HG03457 (cell line): ENCODE results near the gene YJU2.
"Not testable (repeated sequence)": the region's sequence is repeated elsewhere in the genome, so short reads cannot be mapped to it uniquely, and the experiment has no call there.

Experiments used
- ATAC-seq: cut with Tn5 transposase; IDR thresholded peaks from one replicate; pipeline ENCODE4 v1.9.1; 2021; ENCODE audit warnings: moderate number of reproducible peaks; ENCODE audit not compliant: unreplicated experiment

Gene YJU2

DNA sequence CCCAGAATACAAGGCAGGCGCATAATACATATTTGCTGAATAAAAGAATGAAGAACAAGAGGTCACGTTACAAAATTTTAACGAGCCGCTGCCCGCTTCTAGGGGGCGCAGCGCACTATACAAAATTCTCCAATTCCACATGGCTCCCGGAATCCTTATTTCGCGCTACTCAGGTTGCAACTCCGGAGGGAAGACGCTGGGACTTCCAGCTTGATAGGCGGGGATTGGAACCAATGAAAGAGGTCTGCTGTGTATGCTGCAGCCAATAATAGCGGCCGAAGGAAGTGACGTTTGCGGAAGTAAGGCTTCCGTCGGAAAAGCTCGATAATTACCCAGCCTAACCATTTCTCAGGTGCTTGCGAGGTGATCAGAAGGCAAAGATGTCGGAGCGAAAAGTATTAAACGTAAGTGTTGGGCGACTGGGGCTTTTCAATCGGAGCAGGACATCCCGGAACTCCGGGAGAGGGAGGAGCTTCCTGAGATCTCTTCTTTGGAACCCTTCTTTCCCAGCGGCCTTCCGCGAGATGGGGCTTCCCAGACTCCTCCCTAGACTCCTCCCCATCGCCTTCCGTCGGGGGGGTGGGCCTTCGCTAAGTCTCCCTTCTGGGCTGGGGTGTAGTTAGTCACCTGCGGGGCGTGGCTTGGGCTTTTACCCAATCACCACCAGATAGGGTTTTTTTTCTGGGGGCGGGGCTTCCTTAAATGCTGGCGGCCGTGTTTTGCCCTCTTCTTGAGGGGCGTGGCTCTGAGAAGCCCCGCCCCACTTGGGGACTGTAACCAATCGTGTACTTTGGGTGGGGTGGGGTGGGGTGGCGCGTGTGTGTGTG lies at the start of gene YJU2:
Gene YJU2 (plus strand): TSS at position 314 of the 827 bp plus-strand sequence. CDS start 67 bp downstream, at position 381.
- peak; percentile 64 for ATAC-seq

DNA sequence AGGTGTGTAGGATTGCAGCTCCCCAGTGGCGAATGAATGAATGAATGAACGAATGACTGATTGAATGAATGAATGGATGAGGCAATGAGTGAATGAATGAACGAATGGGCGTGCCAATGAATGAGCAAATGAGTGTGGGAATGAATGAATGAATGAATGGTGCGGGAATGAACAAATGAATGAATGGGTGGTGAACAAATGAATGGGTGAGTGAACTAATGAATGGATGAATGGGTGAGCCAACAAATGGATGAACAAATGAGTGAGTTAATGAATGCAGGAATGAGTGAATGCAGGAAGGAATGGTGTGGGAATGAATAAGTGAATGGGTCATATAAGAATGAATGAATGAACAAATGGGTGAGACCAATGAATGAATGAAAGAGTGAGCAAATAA lies 49.7 kb upstream of the YJU2 start:
- no peak for ATAC-seq

DNA sequence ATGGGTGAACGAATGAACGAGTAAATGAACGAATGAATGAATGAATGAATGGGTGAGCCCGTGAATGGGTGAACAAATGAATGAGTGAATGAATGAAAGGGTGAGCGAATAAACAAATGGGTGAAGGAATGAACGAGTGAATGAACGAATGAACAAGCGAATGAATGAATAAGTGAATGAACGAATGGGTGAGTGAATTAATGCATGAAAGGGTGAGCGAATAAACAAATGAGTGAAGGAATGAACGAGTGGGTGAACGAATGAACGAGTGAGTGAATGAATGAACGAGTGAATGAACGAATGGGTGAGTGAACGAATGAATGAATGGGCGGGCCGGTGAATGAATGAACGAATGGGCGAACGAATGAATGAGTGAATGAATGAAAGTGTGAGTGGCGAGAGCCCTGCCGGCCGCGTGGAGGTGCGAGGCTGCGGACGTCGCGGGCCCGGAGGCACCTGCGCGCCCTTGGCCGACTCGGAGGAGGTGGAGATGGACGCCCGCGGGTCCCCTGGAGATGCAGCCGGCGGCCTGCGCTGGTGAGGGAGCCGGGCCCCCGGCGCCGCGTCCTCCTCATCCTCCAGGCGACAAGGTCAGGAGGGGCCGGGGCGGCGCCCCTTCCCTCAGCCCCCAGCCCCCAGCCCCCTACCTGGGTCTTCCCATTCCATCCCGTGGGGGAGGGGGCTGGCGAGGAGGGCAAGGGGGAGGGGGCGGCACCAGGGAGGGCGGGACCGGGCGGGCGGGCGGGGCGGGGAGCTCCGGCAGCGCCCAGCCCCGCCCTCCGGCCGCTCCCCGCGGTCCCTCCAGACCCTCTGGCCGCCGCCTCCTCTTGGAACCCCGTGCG lies 49.0 kb upstream of the YJU2 start:
- no peak for ATAC-seq

DNA sequence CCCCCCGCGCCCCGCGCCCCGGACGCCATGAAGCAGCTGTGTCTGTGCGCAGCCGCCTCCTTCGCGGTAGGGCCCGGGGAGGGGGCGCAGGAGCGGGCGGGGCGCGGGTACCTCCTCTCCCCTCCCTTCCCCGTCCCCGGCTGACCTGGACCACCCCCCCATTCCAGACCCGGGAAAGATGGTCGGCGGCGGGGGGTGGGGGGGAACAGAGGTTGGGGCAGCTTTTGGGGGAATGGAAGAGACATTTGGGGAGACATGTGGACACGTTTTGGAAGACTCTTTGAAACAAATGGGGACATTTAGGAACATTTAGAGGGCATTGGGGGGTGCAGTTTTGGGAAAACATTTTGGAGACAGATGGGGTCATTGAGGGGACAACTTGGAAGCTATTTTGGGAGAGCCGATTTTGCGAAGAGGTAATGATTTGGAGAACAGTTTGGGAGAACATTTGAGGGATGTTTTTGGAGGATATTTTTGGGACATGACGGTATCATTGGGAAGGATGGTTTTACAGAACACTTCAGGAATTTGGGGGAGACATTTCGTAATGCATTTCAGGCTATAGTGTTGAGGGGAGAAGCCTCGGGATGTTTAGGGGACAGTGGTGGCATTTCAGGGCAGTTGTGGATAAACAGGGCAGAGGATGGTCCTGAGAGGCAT lies 48.3 kb upstream of the YJU2 start:
- no peak for ATAC-seq

DNA sequence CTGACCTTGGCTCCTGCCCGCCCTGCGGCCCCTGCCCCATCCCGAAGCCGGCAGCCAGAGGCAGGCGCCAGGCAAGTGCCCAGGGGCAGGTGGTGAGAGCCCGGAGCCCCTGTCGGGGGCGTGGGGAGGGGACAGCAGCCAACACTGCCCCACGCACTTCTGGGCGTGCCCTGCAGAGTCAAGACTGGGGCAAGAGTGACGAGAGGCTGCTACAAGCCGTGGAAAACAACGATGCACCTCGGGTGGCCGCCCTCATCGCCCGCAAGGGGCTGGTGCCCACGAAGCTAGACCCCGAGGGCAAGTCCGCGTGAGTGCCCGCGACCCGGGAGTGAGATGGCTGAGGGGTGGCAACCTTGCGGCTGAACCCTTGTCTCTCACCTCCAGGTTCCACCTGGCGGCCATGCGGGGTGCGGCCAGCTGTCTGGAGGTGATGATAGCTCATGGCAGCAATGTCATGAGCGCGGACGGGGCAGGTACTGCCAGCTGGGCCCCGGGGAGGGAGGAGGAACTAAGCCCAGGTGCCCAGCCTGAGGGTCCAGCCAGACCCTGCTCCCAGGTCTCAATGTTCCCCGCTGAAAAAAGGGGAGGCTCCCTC lies 47.1 kb upstream of the YJU2 start:
- no peak for ATAC-seq

DNA sequence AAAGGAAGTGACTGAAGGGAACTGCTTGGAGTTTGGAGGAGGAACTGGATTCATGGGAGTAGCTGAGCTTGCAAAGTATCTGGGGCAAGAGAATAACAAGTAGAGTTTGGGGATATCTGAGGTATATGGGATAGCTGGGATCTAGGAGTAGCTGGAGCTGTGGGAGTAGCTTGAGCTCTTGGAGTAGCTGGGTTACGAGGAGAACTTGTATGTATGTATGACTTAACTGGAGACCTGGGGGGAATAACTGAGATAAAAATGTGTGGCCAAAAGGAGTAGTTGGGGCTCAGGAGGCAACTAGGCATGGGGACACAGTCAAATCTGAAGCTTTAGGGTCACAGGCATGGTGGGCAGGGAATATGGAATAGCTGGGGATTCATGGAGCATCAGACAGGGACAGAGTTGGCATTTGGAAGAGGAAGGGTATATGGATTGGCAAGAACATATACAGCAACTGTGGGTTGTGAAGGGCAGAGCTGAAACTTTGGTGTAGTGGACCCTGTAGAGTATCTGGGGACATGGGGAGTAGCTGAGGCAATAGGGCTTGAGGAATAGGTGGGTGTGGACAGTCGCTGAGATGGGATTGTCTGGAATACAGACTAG lies 45.8 kb upstream of the YJU2 start:
- no peak for ATAC-seq

DNA sequence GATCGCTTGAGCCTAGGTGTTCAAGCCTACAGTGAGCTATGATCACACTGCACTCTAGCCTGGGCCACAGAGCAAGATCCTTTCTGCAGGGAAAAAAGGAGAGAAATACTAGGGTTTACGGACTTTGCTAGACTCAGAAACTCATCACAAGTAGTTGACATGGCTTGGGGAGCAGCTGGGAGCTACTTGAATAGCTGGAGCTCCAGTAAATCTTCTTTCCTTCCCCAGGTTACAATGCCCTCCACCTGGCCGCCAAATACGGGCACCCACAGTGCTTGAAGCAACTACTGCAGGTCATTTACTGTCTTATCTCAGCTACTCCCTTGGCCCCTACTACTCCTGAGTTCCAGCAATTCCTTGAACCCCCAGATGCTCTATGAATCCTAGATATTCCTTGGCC lies 45.1 kb upstream of the YJU2 start:
- no peak for ATAC-seq

DNA sequence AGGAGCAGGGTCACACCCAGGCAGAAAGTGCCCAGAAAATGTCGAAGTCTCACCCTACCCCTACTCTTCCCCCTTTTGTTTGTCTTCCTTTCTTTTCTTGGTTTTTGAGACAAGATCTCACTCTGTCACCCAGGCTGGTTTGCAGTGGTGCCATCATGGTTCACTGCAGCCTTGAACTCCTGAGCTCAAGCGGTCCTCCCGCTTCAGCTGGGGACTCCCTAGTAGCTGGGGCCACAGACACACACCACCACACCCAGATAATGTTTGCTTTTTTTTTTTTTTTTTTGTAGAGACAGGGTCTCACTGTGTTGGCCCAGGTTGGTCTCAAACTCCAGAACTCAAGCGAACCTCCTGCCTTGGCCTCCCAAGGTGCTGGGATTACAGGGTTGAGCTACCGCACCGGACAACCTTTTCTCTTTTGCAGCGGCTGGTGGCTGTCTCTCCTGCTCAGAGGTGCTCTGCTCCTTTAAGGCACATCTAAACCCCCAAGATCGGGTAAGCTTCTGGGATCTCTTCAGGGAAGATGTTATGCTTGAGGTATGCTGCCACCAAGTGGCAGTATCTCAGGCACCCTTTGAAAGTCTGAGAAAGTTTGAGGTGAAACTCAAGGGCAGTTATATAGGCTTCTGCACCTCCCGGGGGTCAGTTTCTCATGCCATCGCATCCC lies 39.9 kb upstream of the YJU2 start:
- ATAC-seq, result no peak

DNA sequence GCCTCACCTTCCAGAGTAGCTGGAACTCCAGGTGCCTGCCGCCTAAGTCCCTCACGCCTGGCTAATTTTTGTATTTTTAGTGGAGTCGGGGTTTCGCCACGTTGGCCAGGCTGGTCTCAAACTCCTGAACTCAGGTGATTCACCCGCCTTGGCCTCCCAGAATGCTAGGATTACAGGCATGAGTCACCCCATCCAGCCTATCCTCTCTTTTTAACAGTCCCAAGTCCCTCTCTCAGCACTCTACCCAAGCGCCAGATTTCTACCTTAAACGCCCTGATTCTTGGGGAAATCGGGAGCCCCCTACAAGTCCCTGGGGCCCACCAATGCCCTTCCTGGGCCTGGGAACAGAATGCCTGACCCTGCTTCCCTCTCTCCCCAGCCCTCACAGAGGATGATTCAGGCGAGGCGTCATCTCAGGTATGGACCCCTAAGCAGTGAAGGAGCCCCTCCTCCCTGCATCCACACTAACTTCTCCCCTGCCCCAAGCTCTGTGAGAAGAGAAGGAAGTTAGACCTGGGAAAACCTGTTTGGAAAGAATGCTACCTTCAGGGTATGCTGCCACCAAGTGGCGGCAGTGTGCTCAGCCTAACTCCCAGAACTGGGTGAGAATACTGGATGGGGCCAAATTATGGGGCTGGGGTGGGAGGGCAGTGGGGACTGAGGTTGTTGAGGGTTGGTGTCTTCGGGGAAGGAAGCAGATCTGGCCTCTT lies 38.3 kb upstream of the YJU2 start:
- ATAC-seq, result no peak

DNA sequence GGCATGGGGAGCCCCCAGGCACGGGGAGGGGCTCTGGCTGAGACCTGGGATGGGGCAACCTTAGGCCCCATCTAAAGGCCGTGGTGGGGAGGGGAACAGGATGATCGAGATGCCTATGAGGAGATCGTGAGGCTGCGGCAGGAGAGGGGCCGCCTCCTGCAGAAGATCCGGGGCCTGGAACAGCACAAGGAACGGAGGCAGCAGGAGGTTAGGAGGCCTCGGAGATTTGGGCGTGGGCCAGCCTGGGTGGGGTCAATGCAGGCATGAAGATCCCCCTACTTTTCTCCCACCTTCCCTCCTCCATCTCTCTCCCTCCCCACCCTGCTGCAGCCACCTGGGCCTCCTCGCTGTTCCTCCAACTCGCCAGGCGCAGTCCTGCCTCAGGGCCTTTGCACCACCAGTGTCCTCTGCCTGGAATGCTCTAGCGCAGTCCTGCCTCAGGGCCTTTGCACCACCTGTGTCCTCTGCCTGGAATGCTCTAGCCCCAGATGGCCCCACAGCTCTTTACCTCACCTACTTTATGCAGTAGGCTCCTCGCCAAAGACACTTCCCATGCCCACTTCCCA lies 36.6 kb upstream of the YJU2 start:
- ATAC-seq, result no peak

DNA sequence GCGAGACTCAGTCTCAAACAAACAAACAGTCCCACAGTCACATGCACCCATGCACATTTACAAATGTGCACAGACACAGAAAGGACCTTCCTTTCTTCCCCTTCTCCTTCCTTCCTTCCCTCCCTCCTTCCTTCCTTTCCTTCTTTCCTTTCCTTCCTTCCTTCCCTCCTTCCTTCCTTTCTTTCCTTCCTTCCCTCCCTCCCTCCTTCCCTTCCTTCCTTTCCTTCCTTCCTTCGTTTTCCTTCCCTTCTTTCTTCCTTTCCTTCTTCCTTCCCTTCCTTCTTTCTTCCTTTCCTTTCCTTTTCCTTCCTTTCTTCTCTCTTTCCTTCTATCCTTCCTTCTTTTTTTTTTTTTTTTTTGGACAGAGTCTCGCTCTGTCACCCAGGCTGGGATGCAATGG lies 33.8 kb upstream of the YJU2 start:
- no peak for ATAC-seq

DNA sequence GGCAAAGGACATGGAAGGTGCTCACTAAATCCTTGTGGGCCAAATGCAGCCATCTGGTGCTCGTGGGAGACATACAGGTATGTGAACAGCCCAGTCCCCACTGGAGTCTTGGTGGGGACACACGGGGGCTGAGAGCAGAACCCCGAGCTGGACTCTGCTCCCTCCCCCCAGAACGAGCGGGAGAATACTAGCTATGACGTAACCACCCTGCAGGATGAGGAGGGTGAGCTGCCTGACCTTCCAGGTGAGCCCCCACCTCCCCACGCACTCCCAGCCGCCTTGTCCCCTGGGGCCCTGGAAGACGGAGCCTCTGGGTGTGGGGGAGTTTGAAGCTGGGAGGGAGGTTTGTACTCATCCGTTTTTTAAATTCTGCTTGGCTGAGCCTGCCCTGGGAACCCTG lies 31.1 kb upstream of the YJU2 start:
- ATAC-seq, result no peak

DNA sequence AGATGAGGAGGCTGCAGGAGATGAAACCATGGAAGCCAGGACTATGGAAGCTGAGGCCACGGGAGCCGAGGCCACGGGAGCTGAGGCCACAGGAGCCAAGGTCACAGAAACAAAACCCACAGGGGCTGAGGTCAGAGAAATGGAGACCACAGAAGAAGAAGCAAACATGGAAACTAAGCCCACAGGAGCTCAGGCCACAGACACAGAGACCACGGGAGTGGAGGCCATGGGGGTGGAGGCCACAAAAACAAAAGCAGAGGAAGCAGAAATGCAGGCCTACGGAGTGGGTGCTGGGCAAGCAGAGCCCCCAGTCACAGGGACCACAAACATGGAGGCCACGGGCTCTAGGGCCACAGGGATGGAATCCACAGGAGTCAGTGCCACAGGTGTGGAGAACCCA lies 30.0 kb upstream of the YJU2 start:
- ATAC-seq, result no peak

DNA sequence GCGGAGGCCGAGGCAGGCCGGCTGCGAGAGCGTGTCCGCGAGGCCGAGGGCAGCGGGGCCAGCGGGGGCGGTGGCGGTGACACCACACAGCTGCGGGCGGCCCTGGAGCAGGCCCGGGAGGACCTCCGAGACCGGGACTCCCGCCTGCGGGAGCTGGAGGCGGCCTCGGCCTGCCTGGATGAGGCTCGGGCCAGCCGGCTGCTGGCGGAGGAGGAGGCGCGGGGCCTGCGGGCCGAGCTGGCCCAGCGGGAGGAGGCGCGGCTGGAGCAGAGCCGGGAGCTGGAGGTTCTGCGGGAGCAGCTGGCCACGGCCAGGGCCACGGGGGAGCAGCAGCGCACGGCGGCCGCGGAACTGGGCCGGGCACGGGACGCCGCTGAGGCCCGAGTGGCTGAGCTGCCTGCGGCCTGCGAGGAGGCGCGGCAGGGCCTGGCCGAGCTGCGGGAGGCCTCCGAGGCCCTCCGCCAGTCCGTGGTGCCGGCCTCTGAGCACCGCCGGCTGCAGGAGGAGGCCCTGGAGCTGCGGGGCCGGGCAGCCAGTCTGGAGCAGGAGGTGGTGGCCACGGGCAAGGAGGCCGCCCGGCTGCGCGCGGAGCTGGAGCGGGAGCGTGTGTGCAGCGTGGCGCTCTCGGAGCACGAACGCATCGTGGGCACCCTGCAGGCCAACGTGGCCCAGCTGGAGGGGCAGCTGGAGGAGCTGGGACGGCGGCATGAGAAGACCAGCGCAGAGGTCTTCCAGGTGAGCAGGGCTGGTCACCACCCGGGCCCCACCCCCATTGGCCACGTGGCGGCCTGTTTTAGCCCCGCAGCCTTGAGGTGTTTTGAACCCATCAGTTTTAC lies 29.2 kb upstream of the YJU2 start:
- no peak for ATAC-seq

DNA sequence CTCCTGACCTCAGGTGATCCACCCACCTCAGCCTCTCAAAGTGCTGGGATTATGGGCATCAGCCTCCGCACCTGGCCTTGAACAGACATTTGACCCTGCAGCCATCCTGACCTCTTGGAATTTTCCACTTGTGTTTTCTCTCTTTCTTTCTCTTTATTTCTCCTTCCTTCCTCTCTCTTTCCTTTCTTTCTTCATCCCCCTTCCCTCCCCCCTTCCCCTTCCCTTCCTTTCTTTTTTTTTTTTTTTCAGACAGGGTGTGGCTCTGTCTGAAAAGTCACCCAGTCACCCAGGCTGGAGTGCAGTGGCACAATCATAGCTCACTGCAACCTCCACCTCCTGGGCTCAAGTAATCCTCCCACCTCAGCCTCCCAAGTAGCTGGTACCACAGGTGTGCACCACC lies 28.4 kb upstream of the YJU2 start:
- ATAC-seq, result not testable (repeated sequence)

DNA sequence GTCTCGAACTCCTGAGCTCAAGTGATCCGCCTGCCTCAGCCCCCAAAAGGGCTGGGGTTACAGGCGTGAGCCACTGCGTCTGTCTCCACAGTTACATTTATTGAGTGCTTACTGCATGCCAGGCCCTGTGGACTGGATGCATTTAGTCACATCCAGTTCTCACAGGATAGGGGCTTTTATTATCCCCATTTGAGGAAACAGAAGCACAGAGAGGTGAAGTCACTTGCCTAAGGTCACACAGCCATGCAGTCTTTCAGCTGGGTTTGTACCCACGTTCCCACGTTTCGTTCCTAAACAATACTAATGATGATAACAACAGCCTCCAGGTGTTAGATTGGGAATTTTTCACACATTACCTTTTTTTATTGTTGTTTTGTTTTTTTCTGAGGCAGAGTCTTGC lies 26.7 kb upstream of the YJU2 start:
- ATAC-seq, result no peak

DNA sequence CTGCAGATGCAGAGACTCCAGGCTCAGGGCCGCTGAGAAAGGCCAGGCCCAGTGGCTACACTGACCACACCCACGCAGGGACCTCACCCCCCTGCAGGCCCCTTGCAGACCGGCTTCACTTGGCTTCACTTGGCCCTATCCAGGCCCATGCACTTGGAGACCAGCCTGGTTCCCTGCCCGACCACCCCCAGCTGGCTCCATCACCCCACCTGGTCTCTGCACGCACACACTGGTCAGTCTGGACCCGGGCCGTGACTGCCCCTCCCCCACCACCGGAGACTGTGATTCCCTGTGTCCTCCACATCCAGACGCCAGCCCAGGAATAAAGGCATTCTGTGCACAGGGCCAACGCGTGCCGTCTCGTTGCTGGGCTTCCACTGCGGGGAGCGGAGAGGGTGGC lies 22.4 kb upstream of the YJU2 start:
- no peak for ATAC-seq

DNA sequence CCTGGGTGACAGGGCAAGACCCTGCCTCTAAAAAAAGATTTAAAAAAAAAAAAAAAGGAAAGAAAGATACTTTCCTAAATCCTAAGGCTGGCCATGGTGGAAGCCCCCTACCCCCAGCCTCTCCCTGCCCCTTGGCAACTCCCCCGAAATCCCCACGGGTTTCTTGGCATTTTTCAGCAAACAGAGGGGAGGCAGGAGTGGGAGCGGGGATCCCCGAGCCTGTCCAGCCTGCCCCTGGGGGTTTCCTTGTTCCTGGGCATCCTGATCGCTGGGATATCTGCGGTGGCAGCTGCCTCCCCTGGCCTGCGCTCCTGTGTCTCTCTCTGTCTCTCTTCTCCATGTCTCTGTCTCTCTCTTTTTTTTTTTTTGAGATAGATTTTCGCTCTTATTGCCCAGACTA lies 21.0 kb upstream of the YJU2 start:
- no peak for ATAC-seq

DNA sequence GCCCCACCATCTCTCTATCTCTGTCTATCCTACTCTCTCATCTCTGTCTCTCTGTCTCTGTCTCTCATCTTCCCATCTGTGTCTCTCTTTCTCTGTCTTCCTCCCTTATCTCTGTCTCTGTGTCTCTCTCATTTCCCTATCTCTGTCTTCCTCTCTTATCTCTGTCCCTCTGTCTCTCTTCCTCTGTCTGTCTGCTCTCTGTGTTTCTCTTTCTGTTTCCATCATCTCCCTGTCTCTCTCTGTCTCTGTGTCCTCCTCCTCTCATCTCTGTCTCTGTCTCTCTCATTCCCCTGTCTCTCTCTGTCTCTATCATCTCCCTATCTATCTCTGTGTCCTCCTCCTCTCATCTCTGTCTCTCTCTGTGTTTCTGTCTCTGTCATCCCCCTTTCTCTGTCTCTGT lies 19.1 kb upstream of the YJU2 start:
- ATAC-seq, result no peak
